Measurements from ENCODE around the gene RNF130. TPM values are rescaled to one million over a fixed set of nuclear protein-coding genes. Genes with fewer than 3 reads are reported as not detected.

Gene RNF130
- total RNA-seq, 1 donor from 2014 or later = 54.8 TPM

GRCh38 chr5:179916523-179916922, 155.0 kb downstream of the RNF130 start:
- no peak for DNase-seq (ENCODE audit: low spot score)

GRCh38 chr5:179915406-179915935, 156.1 kb downstream of the RNF130 start:
- DNase-seq (ENCODE audit: low spot score) = no peak

GRCh38 chr5:179914032-179914755, 157.4 kb downstream of the RNF130 start:
- DNase-seq (ENCODE audit: low spot score) = no peak

- no peak for DNase-seq (ENCODE audit: low spot score)
These were observed 158.1 kb downstream of the RNF130 start for GRCh38 chr5:179913461-179913860.

GRCh38 chr5:179912951-179913350, 158.6 kb downstream of the RNF130 start:
- DNase-seq (ENCODE audit: low spot score) = no peak

GRCh38 chr5:179912386-179912785, 159.2 kb downstream of the RNF130 start:
- no peak for DNase-seq (ENCODE audit: low spot score)

GRCh38 chr5:179909224-179909623, 162.3 kb downstream of the RNF130 start:
- no peak for DNase-seq (ENCODE audit: low spot score)

- DNase-seq (ENCODE audit: low spot score) = no peak
These were observed 163.0 kb downstream of the RNF130 start for GRCh38 chr5:179908528-179908927.

- peak; percentile 59 for DNase-seq (ENCODE audit: low spot score)
These were observed 163.8 kb downstream of the RNF130 start, which contains the start of gene TBC1D9B for GRCh38 chr5:179907556-179908324. TSS of gene TBC1D9B (minus strand) at chr5:179907897. CDS start at chr5:179907821, 76 bp downstream.

GRCh38 chr5:179906795-179907555, 164.6 kb downstream of the RNF130 start:
- no peak for DNase-seq (ENCODE audit: low spot score)

- no peak for DNase-seq (ENCODE audit: low spot score)
These were observed 165.2 kb downstream of the RNF130 start for GRCh38 chr5:179906294-179906794.

- no peak for DNase-seq (ENCODE audit: low spot score)
These were observed 166.4 kb downstream of the RNF130 start for GRCh38 chr5:179905161-179905560.

Other genes with a start within 250 kb of the RNF130 start
- 40.5 TPM for gene MRNIP, start 212.9 kb downstream of the RNF130 start, total RNA-seq
- gene TBC1D9B, start 163.9 kb downstream of the RNF130 start, total RNA-seq = 142 TPM
- not detected for gene RASGEF1C, start 137.5 kb upstream of the RNF130 start, total RNA-seq
- 40.5 TPM for gene MAPK9, start 220.3 kb upstream of the RNF130 start, total RNA-seq